Stimulated activated CD4-positive, alpha-beta T cell treated with anti-CD3 and anti-CD28 coated beads, Interleukin-1b, Interleukin-23, amount 100 ng/mL, for 24 hours (primary cell): ENCODE data around the gene PLCD1.
"Not testable (repeated sequence)": the region's sequence is repeated elsewhere in the genome, so short reads cannot be mapped to it uniquely, and the experiment has no call there.

Experiments used
- DNase-seq, 4 experiments: peaks; one replicate each; pipeline ENCODE4 v3.0.0-alpha.2; 2020; ENCODE audit warnings: low read depth in 4 of 4, low spot score in 1 of 4

PLCD1 gene

GRCh38 chr3:38029400-38030125, at the start of gene PLCD1:
TSS of gene PLCD1 (minus strand) at chr3:38029642. CDS start at chr3:38029539, 103 bp downstream.
- no peak for DNase-seq

- DNase-seq: not testable (repeated sequence)
Measured at GRCh38 chr3:38077073-38077472, 47.6 kb upstream of the PLCD1 start.

GRCh38 chr3:38070013-38070412, 40.6 kb upstream of the PLCD1 start:
- no peak for DNase-seq

- no peak for DNase-seq
Measured at GRCh38 chr3:38067508-38068233, 38.2 kb upstream of the PLCD1 start.

GRCh38 chr3:38064453-38064852, 35.0 kb upstream of the PLCD1 start:
- DNase-seq: not testable (repeated sequence)

- DNase-seq: no peak
Measured at GRCh38 chr3:38062809-38063208, 33.4 kb upstream of the PLCD1 start.

- DNase-seq: no peak
Measured at GRCh38 chr3:38059591-38059990, 30.1 kb upstream of the PLCD1 start.

- no peak for DNase-seq
Measured at GRCh38 chr3:38059148-38059547, 29.7 kb upstream of the PLCD1 start.

GRCh38 chr3:38054499-38055001, 25.1 kb upstream of the PLCD1 start:
- DNase-seq: no peak

GRCh38 chr3:38053813-38054498, 24.5 kb upstream of the PLCD1 start:
- not testable (repeated sequence) for DNase-seq

- DNase-seq: not testable (repeated sequence)
Measured at GRCh38 chr3:38053286-38053685, 23.8 kb upstream of the PLCD1 start.

GRCh38 chr3:38051131-38051530, 21.7 kb upstream of the PLCD1 start:
- no peak for DNase-seq

GRCh38 chr3:38049358-38050126, 20.1 kb upstream of the PLCD1 start:
- DNase-seq: no peak

- no peak for DNase-seq
Measured at GRCh38 chr3:38047896-38048295, 18.5 kb upstream of the PLCD1 start.

- DNase-seq: no peak
Measured at GRCh38 chr3:38046821-38047220, 17.4 kb upstream of the PLCD1 start.

- DNase-seq: no peak
Measured at GRCh38 chr3:38046027-38046426, 16.6 kb upstream of the PLCD1 start.

- DNase-seq: no peak
Measured at GRCh38 chr3:38043486-38043885, 14.0 kb upstream of the PLCD1 start.

- DNase-seq: no peak
Measured at GRCh38 chr3:38040401-38040800, 11.0 kb upstream of the PLCD1 start.

- no peak for DNase-seq
Measured at GRCh38 chr3:38039899-38040261, 10.4 kb upstream of the PLCD1 start.

- peak; percentile 40 to 64 (median 54) for DNase-seq
Measured at GRCh38 chr3:38039101-38039898, 9.9 kb upstream of the PLCD1 start, which contains the start of gene DLEC1. TSS of gene DLEC1 (plus strand) at chr3:38039208. CDS start at chr3:38039226, 18 bp downstream.
